HG03439 (cell line): ENCODE measurements around the gene SPRR5.

Source experiments
- ATAC-seq: cut with Tn5 transposase; IDR thresholded peaks from one replicate; pipeline ENCODE4 v1.9.1; 2021; ENCODE audit warnings: mild to moderate bottlenecking, moderate library complexity; ENCODE audit not compliant: unreplicated experiment

The SPRR5 gene

DNA sequence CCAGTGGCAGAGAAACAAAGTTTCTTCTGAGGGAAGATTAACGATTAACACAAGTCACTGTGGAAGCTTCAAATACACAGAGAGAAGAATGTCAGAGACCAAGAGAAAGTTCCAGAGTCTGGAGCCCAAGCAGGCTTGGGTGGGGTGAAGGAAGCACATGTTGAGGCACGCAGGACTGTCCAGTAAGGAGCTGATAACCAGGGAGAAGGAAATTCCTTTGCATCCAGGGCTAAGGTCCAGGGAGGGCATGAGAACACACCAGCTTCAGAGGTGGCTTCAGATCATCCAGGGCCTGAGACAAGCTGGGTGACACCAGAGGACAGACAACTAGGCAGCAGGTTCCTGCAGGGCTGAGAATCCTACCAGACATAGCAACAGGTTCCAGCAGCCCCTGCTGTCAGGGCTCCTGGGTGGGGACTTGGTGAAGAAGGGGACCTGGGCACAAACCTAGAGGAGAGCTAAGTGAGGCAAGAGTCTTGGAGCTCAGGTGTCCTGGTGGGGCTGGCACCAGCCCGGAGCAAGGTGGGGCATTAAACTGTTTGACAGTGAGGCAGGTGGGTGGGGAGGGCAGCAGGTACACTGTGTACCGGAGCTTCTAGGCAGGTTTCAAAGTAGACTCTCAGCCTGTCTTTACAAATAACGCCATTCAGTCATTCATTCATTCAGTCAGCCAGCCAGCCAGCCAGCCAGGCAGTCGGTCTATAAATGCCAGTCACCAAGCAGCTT, 34.3 kb downstream of the SPRR5 start:
- no peak for ATAC-seq

DNA sequence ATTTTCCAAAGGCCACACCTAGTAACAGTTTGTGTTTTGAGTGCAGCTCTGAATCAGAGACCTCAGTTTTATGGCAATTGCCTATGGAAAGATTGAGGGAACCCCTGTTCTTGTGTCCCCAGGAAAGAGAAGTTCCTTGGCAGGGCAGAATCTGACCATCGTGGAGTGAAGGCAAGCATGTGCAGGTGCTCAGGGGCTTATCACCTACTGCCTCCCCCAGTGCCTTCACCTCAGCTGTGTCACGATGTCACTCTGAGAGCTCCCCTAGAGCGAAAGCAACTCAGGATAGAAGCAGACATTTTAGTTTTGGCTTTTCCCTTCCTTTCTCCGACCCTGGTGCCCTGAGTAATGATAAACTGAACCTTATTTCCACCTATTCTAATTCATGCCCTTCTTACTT, 35.1 kb downstream of the SPRR5 start:
- no peak for ATAC-seq

DNA sequence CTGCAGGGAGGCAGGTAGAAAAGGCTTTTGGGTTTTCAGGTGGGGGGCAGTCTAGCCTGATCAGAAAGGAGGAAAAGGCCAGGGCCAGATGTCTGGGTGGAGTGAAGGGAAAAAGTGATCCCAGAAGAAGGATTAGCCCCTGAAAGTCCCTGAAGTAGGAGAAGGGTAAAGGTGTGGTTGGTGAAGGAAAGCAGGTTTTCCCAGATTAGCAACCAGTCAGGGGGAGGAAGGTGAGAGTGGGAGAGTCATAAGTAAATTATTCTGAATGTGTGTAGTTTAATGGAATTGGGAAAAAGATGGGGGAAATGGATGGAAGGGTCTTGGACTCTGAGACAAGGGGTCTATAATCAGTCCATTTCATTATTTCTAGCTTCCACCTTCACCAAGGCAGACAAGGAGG, 36.2 kb downstream of the SPRR5 start:
- no peak for ATAC-seq

DNA sequence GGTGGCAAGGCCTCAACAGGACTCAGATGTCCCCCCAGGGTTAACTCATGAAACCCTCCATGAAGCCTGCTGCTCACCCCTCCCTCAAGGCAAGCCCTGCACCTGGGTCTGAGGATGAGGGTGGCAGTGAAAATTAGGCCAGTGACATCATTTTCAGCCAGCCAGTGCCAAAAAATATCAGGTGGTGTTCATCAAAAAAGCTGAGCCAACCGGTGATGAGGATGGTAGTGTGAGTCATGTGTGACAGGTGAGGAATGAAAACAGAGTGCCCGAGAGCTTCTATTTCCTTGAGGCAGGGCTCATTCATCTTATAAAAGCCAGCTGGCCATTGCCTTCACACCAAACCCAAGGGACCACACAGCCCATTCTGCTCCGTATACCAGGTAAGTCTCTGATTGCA, 36.7 kb downstream of the SPRR5 start, which contains the start of gene SPRR1A:
TSS of gene SPRR1A (plus strand) at position 339 of the 400 bp plus-strand sequence. CDS start 1,150 bp downstream, outside the sequence.
- ATAC-seq = no peak

DNA sequence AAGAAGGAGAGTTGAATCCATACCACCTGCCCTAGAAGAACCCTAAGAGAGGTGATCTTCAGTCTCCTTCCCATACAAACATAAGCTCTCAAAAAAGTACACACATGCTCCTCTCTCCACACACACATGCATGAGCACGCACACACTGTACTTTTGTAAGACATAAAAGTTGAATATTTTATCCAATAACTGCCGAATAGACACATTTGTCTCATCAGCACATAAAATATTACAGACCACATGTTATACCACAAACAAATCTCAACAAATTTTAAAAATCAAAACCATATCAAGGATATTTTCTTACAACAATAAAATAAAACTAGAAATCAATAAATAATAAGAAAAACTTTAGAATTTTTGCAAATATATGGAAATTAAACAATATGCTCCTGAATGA, 39.6 kb downstream of the SPRR5 start:
- ATAC-seq = no peak

DNA sequence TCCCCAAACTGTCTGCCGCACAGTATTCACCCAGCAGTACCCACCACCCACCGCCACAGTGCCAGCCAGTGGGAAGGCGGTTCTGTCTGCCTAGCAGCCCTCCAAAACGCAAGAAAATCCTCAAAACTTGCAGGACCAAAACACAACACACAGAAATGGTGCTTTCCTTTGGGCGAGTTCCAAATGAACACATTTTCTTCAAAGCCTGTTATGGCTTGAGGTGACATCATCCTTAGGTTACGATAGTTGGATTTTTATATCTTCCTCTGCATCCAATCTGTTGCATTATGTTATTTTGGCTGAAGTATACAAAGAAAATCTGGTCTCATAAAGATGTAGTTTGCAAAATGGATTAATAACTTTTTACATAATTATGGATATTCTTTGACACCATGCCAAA, 46.2 kb downstream of the SPRR5 start:
- ATAC-seq = no peak

DNA sequence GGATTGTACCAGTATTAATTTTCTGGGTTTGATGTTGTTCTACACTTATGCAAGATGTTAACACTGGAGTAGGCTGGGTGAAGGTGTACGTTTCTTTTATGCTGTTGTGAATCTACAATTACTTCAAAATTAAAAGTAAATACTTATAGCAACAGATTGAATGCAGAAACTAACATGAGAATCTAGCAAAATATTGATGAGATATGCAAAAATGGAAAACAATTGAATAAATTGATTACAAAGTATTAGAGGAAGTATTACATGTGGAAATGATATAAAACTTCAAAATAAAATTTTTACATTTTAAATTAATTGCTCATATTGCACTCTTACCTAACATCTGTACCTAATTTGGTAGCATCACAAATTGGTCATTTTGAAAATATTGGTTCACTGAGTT, 48.8 kb downstream of the SPRR5 start:
- ATAC-seq = no peak

DNA sequence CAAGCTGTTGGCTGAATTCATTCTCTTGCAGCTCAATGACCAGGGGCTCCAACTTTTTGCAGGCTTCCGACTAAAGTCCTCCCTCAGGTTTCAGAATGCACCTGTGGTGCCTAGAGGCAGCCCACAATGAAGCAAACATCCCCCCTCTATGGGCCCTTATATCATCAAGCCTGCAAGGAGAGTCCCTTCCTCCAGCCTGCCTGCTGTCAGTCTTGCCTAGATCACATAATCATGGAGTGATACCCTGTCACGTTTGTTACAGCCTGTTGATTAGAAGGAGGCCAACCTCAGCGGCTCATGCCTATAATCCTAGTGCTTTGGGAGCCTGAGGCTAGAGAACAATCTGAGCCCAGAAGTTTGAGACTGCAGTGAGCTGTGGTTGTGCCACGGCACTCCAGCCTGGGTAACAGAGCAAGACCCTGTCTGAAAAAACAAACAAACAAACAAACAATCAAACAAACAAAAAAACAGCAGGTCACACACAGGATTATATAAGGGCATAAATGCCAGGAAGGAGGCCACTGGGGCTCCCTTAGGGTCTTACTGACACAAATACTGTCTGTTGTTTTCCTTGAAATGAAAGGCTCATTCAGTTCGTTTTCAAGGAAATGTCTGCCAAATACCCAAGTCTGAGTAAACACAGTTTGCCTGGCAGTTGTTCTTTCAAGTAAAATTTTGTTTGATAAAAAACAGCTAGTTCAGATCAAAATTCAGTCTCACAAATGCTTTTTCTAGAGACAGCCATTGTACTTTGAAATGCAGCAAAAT, 49.8 kb downstream of the SPRR5 start:
- ATAC-seq = no peak

DNA sequence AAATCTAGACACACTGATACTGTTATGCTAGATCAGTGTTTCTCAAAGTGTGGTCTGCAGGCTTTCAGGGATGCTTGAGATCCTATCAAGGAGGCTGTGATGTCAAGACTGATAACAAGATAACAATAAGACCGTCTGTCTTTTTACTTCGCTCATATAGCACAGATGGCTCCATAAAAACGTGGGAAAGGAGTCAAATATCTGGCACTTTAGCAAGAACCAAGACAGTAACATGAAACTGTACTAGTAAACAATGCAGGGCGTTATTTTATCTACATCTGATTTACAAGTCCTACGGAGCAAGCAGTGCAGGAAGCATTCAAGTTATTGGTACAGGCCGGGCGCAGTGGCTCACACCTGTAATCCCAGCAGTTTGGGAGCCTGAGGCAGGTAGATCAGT, 50.9 kb downstream of the SPRR5 start:
- no peak for ATAC-seq

DNA sequence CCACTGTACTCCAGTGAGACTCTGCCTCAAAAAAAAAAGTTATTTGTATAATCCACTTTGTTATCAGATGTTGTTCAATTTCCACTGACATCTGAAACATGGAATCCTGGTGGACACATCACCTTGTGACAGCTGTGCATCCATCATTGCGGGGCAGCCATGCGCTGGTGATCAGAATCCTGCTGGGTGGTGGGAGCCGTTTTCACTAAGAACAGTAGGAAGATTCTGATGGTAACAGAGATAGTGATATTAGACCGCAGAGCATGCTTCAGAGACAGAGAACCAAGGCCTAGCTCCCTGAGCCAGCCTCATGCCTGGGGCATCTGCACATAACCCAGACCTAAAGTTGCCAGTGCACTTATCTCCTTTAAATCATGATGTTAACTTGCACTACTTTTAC, 51.5 kb downstream of the SPRR5 start:
- ATAC-seq = no peak
